IMR-90 (cell line): ENCODE data around the gene RASSF3. TPM values are rescaled to one million over a fixed set of nuclear protein-coding genes. Genes with fewer than 3 reads are reported as not detected.

ENCODE experiments used
- ATAC-seq: fragments of 200-7000 bp; cut with Tn5 transposase; 2 replicates; pipeline ENCODE4 v1.9.1; 2020; ENCODE audit warnings: low read depth, mild to moderate bottlenecking, moderate library complexity
- BruUV-seq: library from RNA; stranded (reverse); fragments of 400-500 nt; replicated peaks from 2 replicates; lab custom pipeline; 2021; lab: Mats Ljungman, UMichigan
- CTCF ChIA-PET: fragments of 300-600 bp; formaldehyde crosslinking; extraction: SDS; loops from one replicate; lab custom pipeline; 2021; ENCODE audit warnings: antibody characterized with exemption; lab: Yijun Ruan, JAX
- POLR2A ChIA-PET: fragments of 300-600 bp; sonication (Branson Sonifier 250); formaldehyde crosslinking; loops from one replicate; lab custom pipeline; 2022; ENCODE audit warnings: antibody characterized with exemption; ENCODE audit not compliant: unreplicated experiment; lab: Charles Lee
- DNase-seq: peaks from one replicate; pipeline ENCODE4 v3.0.0; 2013
- H2AFZ ChIP-seq: replicated peaks from 2 replicates; pipeline ENCODE3; 2013; ENCODE audit warnings: low read length, mild to moderate bottlenecking; ENCODE audit not compliant: poor library complexity
- H2AK5ac ChIP-seq: 2 replicates; pipeline ENCODE4 v1.6.1; 2013; ENCODE audit warnings: low read depth, low read length, inconsistent platforms
- H2AK9ac ChIP-seq: replicated peaks from 2 replicates; pipeline ENCODE3; 2013; ENCODE audit warnings: mild to moderate bottlenecking, low read depth, low read length, moderate library complexity; ENCODE audit not compliant: poor library complexity
- H2BK120ac ChIP-seq: 2 replicates; pipeline ENCODE4 v1.6.1; 2013; ENCODE audit warnings: low read depth, low read length, inconsistent platforms
- H2BK15ac ChIP-seq: 3 replicates; pipeline ENCODE4 v1.6.1; 2013; ENCODE audit warnings: low read depth, low read length, inconsistent platforms
- H2BK20ac ChIP-seq: 2 replicates; pipeline ENCODE4 v1.6.1; 2013; ENCODE audit warnings: low read depth, mild to moderate bottlenecking, inconsistent platforms, low read length, moderate library complexity
- H2BK5ac ChIP-seq: 2 replicates; pipeline ENCODE4 v1.6.1; 2013; ENCODE audit warnings: mild to moderate bottlenecking, low read depth, low read length, inconsistent platforms; ENCODE audit not compliant: poor library complexity, severe bottlenecking
- H3K14ac ChIP-seq: replicated peaks from 2 replicates; pipeline ENCODE4 v1.6.1; 2013; ENCODE audit warnings: low read depth, low read length, inconsistent platforms
- H3K18ac ChIP-seq: 2 replicates; pipeline ENCODE4 v1.6.1; 2013; ENCODE audit warnings: low read depth, low read length, control low read depth
- H3K23ac ChIP-seq: 2 replicates; pipeline ENCODE4 v1.6.1; 2013; ENCODE audit warnings: low read depth, low read length, inconsistent platforms
- H3K27ac ChIP-seq: 2 replicates; pipeline ENCODE4 v1.5.1; 2013; ENCODE audit warnings: mild to moderate bottlenecking, control low read depth, low read length; ENCODE audit not compliant: insufficient read depth
- H3K27me3 ChIP-seq: 2 replicates; pipeline ENCODE4 v1.6.1; 2013; ENCODE audit warnings: low read length; ENCODE audit not compliant: control insufficient read depth, insufficient read depth
- H3K36me3 ChIP-seq: 2 replicates; pipeline ENCODE4 v1.6.1; 2013; ENCODE audit warnings: low read length, mixed read lengths; ENCODE audit not compliant: control insufficient read depth, insufficient read depth
- H3K4ac ChIP-seq: 2 replicates; pipeline ENCODE4 v1.6.1; 2013; ENCODE audit warnings: low read depth, low read length, inconsistent platforms
- H3K4me1 ChIP-seq: 2 replicates; pipeline ENCODE4 v1.6.1; 2013; ENCODE audit warnings: low read length, mixed read lengths; ENCODE audit not compliant: control insufficient read depth, insufficient read depth
- H3K4me2 ChIP-seq: 2 replicates; pipeline ENCODE4 v1.6.1; 2013; ENCODE audit warnings: low read depth, mild to moderate bottlenecking, control low read depth, low read length, moderate library complexity
- H3K4me3 ChIP-seq: 2 replicates; pipeline ENCODE4 v1.5.1; 2013; ENCODE audit warnings: low read depth, mild to moderate bottlenecking, control low read depth, low read length, moderate library complexity; ENCODE audit not compliant: insufficient read depth
- H3K56ac ChIP-seq: 2 replicates; pipeline ENCODE4 v1.6.1; 2013; ENCODE audit warnings: low read length, inconsistent platforms; ENCODE audit not compliant: insufficient read depth; ENCODE audit errors: extremely low read depth
- H3K79me1 ChIP-seq, 2 experiments: 2 replicates each; pipeline ENCODE4 v1.6.1; 2013; ENCODE audit warnings: low read length in 2 of 2, inconsistent platforms in 1 of 2, low read depth in 1 of 2
- H3K9ac ChIP-seq: 2 replicates; pipeline ENCODE4 v1.6.1; 2013; ENCODE audit warnings: low read depth, low read length, control low read depth
- H3K9me1 ChIP-seq: 2 replicates; pipeline ENCODE4 v1.6.1; 2013; ENCODE audit warnings: low read length, inconsistent platforms; ENCODE audit not compliant: insufficient read depth
- H3K9me3 ChIP-seq: 2 replicates; pipeline ENCODE4 v1.6.1; 2013; ENCODE audit warnings: low read length; ENCODE audit not compliant: control insufficient read depth, insufficient read depth
- H4K20me1 ChIP-seq: 2 replicates; pipeline ENCODE4 v1.6.1; 2013; ENCODE audit warnings: low read length, inconsistent platforms; ENCODE audit not compliant: insufficient read depth
- H4K5ac ChIP-seq: 2 replicates; pipeline ENCODE4 v1.6.1; 2013; ENCODE audit warnings: mild to moderate bottlenecking, low read depth, low read length, control low read depth
- H4K8ac ChIP-seq, 2 experiments: 2 replicates each; pipeline ENCODE4 v1.6.1; 2013; ENCODE audit warnings: low read depth in 2 of 2, low read length in 2 of 2, control low read depth in 1 of 2, inconsistent platforms in 1 of 2
- H4K91ac ChIP-seq: 2 replicates; pipeline ENCODE4 v1.6.1; 2013; ENCODE audit warnings: low read depth, low read length, inconsistent platforms; ENCODE audit not compliant: insufficient read depth
- BHLHE40 ChIP-seq: fragments of 150-350 bp; IDR thresholded peaks from 2 replicates; pipeline ENCODE4 v1.6.1; 2016; ENCODE audit warnings: mild to moderate bottlenecking, low read depth, low read length
- CEBPB ChIP-seq: IDR thresholded peaks from 2 replicates; pipeline ENCODE4 v1.6.1; 2012; ENCODE audit warnings: low read depth, low read length, improper control_type of control experiment
- CHD1 ChIP-seq: IDR thresholded peaks from 2 replicates; pipeline ENCODE4 v1.6.1; 2012; ENCODE audit warnings: low read depth, low read length, improper control_type of control experiment
- FOS ChIP-seq: fragments of 150-350 bp; IDR thresholded peaks from 2 replicates; pipeline ENCODE4 v1.6.1; 2016; ENCODE audit warnings: low read depth, low read length
- MAFK ChIP-seq: IDR thresholded peaks from 2 replicates; pipeline ENCODE4 v1.6.1; 2012; ENCODE audit warnings: low read depth, low read length, improper control_type of control experiment
- MAZ ChIP-seq: IDR thresholded peaks from 2 replicates; pipeline ENCODE4 v1.6.1; 2012; ENCODE audit warnings: low read depth, mild to moderate bottlenecking, low read length, improper control_type of control experiment, moderate library complexity, borderline replicate concordance
- MXI1 ChIP-seq: IDR thresholded peaks from 2 replicates; pipeline ENCODE4 v1.6.1; 2012; ENCODE audit warnings: low read depth, mild to moderate bottlenecking, low read length, moderate library complexity, borderline replicate concordance
- NFE2L2 ChIP-seq: fragments of 150-350 bp; IDR thresholded peaks from 2 replicates; pipeline ENCODE4 v1.6.1; 2016; ENCODE audit warnings: low read depth, mild to moderate bottlenecking, low read length
- POLR2A ChIP-seq: IDR thresholded peaks from 2 replicates; pipeline ENCODE4 v1.6.1; 2012; ENCODE audit warnings: mild to moderate bottlenecking, low read depth, low read length
- RAD21 ChIP-seq: IDR thresholded peaks from 2 replicates; pipeline ENCODE4 v1.6.1; 2012; ENCODE audit warnings: low read length, improper control_type of control experiment
- RCOR1 ChIP-seq: IDR thresholded peaks from 2 replicates; pipeline ENCODE4 v1.6.1; 2012; ENCODE audit warnings: mild to moderate bottlenecking, low read length, improper control_type of control experiment; ENCODE audit not compliant: insufficient replicate concordance
- RFX5 ChIP-seq: IDR thresholded peaks from 2 replicates; pipeline ENCODE4 v1.8.0; 2012; ENCODE audit warnings: low read depth, mild to moderate bottlenecking, low read length, moderate library complexity
- SMC3 ChIP-seq: fragments of 150-350 bp; IDR thresholded peaks from 2 replicates; pipeline ENCODE4 v1.6.1; 2016; ENCODE audit warnings: low read depth, mild to moderate bottlenecking, antibody characterized with exemption, low read length, moderate library complexity
- WGBS, 2 experiments: methylation state at CpG; one replicate each; pipeline versions ENCODE4 v1.1.5 to v1.1.7; 2013; ENCODE audit warnings: missing lambda C conversion rate in 2 of 2; ENCODE audit not compliant: insufficient read length in 1 of 2; ENCODE audit errors: extremely low coverage in 2 of 2; 5-methylcytosine and 5-hydroxymethylcytosine counted together
- dilution Hi-C: fragments of 300-500 bp; cut with HindIII; formaldehyde crosslinking; loops from one replicate; pipeline ENCODE4 v1.14.3; 2018; ENCODE audit warnings: low sequenced_read_pairs; ENCODE audit not compliant: unreplicated experiment
- in situ Hi-C: fragments of 300-500 bp; cut with MboI; formaldehyde crosslinking; loops from 3 replicates; pipeline ENCODE4 v1.14.3; 2019; ENCODE audit warnings: low sequenced_read_pairs, inconsistent platforms, mixed read lengths
- intact Hi-C: fragments of 100-400 bp; cut with micrococcal nuclease; formaldehyde crosslinking; loops from 2 replicates; pipeline ENCODE4 v1.10.0; 2022
- polyA plus RNA-seq, 3 experiments: library from polyadenylated mRNA; depleted of rRNA; stranded (reverse); fragments of >200 nt; gene quantifications; 2 replicates each; pipeline ENCODE4 v1.2.3, GENCODE V29; 2012; ENCODE audit warnings: low replicate concordance in 1 of 3
- total RNA-seq: library from RNA; depleted of rRNA; stranded (reverse); fragments of >200 nt; gene quantifications from 2 replicates; pipeline ENCODE4 v1.2.3, GENCODE V29; 2012
- TF ChIP-seq, protein P1 (sequence below): fragments of 150-350 bp; IDR thresholded peaks from 2 replicates; pipeline ENCODE4 v1.6.1; 2017; ENCODE audit warnings: mild to moderate bottlenecking, antibody characterized with exemption, low read length, low read depth
- TF ChIP-seq, protein P2 (sequence below): fragments of 150-350 bp; IDR thresholded peaks from 2 replicates; pipeline ENCODE4 v1.6.1; 2016; ENCODE audit warnings: low read depth, mild to moderate bottlenecking, low read length, moderate library complexity, borderline replicate concordance
- TF ChIP-seq, protein P3 (sequence below): conservative IDR thresholded peaks from 2 replicates; pipeline ENCODE4 v1.5.1; 2012; ENCODE audit warnings: mild to moderate bottlenecking, low read depth, low read length, improper control_type of control experiment

The RASSF3 gene
- total and polyA plus RNA-seq, 2 of the 4 experiments (the other 2 are of a cell fraction), result 18.7 to 39.3 TPM

DNA sequence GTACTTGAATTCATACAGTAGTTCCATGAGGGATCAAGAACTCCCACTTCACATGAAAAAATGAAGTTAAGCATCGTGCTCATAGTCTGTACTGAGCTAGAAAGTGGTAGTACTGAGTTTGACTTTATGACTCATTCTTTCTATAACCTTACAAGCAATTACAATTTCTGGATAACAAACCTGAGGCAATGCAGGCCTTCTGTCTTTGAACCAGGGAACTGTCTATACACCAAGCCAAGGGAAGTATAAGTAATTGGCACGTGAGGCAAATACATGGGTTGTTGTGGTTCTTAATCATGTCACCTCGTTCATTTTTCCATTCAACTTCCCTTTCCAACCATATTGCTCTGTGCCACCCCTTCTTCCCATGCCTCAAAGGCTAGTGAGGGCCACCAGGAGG is 132.1 kb downstream of the RASSF3 start:
- WGBS, 2 experiments, result no CpG with 5 or more reads among the region's 3 CpGs

More for the DNA sequence above, 132.1 kb downstream of the RASSF3 start:
- Histone ChIP-seq H4K5ac (no peak overlapping the region), H3K9me3 (no peaks in the 10 kb centered on the region), H3K56ac (no peak overlapping the region), H3K9me1 (peaks cover 2% of the 10 kb centered on the region), H3K4me3 (no peak overlapping the region), H3K4me2 (no peak overlapping the region), H3K36me3 (peaks cover 30% of the 10 kb centered on the region), H2BK120ac (no peak overlapping the region), H3K18ac (no peak overlapping the region), H3K4ac (no peak overlapping the region), H3K79me1 (peaks cover 0 to 14% of the 10 kb centered on the region in 2 experiments; a peak in 2 of 4 replicates), H2AK5ac (no peak overlapping the region), H4K20me1 (no peaks in the 10 kb centered on the region), H2BK5ac (no peak overlapping the region), H2BK15ac (no peak overlapping the region), H3K27me3 (no peaks in the 10 kb centered on the region), H3K4me1 (peaks cover 6% of the 10 kb centered on the region), H3K23ac (no peak overlapping the region), H4K8ac (no peak overlapping the region), H3K27ac (no peak overlapping the region), H3K14ac (no peak overlapping the region), H2AFZ (no peak overlapping the region), H3K9ac (no peak overlapping the region), H2BK20ac (no peak overlapping the region), H4K91ac (no peak overlapping the region), H2AK9ac (no peak overlapping the region)
- CTCF ChIA-PET, result no interaction called here
- ATAC-seq (no peak), DNase-seq (no peak)
- in situ Hi-C loops, result no loop called here
- TF ChIP-seq MAFK, result no peak
- no peak for TF ChIP-seq FOS
- no peak for TF ChIP-seq CHD1
- TF ChIP-seq, protein P1, sequence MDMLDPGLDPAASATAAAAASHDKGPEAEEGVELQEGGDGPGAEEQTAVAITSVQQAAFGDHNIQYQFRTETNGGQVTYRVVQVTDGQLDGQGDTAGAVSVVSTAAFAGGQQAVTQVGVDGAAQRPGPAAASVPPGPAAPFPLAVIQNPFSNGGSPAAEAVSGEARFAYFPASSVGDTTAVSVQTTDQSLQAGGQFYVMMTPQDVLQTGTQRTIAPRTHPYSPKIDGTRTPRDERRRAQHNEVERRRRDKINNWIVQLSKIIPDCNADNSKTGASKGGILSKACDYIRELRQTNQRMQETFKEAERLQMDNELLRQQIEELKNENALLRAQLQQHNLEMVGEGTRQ, result no peak
- no peak for TF ChIP-seq NFE2L2
- TF ChIP-seq, protein P2, sequence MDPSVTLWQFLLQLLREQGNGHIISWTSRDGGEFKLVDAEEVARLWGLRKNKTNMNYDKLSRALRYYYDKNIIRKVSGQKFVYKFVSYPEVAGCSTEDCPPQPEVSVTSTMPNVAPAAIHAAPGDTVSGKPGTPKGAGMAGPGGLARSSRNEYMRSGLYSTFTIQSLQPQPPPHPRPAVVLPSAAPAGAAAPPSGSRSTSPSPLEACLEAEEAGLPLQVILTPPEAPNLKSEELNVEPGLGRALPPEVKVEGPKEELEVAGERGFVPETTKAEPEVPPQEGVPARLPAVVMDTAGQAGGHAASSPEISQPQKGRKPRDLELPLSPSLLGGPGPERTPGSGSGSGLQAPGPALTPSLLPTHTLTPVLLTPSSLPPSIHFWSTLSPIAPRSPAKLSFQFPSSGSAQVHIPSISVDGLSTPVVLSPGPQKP, result no peak
- TF ChIP-seq MAZ, result no peak
- TF ChIP-seq BHLHE40, result no peak
- TF ChIP-seq CEBPB, result no peak
- TF ChIP-seq RAD21, result no peak
- TF ChIP-seq, protein P3, sequence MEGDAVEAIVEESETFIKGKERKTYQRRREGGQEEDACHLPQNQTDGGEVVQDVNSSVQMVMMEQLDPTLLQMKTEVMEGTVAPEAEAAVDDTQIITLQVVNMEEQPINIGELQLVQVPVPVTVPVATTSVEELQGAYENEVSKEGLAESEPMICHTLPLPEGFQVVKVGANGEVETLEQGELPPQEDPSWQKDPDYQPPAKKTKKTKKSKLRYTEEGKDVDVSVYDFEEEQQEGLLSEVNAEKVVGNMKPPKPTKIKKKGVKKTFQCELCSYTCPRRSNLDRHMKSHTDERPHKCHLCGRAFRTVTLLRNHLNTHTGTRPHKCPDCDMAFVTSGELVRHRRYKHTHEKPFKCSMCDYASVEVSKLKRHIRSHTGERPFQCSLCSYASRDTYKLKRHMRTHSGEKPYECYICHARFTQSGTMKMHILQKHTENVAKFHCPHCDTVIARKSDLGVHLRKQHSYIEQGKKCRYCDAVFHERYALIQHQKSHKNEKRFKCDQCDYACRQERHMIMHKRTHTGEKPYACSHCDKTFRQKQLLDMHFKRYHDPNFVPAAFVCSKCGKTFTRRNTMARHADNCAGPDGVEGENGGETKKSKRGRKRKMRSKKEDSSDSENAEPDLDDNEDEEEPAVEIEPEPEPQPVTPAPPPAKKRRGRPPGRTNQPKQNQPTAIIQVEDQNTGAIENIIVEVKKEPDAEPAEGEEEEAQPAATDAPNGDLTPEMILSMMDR, result no peak
- TF ChIP-seq POLR2A, result no peak
- no peak for TF ChIP-seq MXI1
- no peak for TF ChIP-seq RCOR1
- no peak for TF ChIP-seq RFX5
- TF ChIP-seq SMC3, result no peak
- POLR2A ChIA-PET, result no interaction called here
- dilution Hi-C loops, result no loop called here
- BruUV-seq, result no TSS peak
- intact Hi-C loops, result no loop called here
